AG09309 (cell line): ENCODE data around the gene DYNLL2.
"Not testable (repeated sequence)": the region's sequence is repeated elsewhere in the genome, so short reads cannot be mapped to it uniquely, and the experiment has no call there.

Source experiments
- DNase-seq: peaks from one replicate; pipeline ENCODE4 v3.0.0-alpha.2; 2010; ENCODE audit warnings: low read depth
- H3K4me3 ChIP-seq: 2 replicates; pipeline ENCODE4 v1.5.1; 2011; ENCODE audit warnings: mild to moderate bottlenecking, low read depth, low read length, moderate library complexity; ENCODE audit not compliant: control insufficient read depth
- CTCF ChIP-seq: IDR thresholded peaks from 2 replicates; pipeline ENCODE4 v1.5.1; 2011; ENCODE audit warnings: mild to moderate bottlenecking, low read depth, low read length, inconsistent platforms; ENCODE audit not compliant: insufficient read depth, control insufficient read depth; ENCODE audit errors: missing control alignments

DYNLL2 gene

DNA sequence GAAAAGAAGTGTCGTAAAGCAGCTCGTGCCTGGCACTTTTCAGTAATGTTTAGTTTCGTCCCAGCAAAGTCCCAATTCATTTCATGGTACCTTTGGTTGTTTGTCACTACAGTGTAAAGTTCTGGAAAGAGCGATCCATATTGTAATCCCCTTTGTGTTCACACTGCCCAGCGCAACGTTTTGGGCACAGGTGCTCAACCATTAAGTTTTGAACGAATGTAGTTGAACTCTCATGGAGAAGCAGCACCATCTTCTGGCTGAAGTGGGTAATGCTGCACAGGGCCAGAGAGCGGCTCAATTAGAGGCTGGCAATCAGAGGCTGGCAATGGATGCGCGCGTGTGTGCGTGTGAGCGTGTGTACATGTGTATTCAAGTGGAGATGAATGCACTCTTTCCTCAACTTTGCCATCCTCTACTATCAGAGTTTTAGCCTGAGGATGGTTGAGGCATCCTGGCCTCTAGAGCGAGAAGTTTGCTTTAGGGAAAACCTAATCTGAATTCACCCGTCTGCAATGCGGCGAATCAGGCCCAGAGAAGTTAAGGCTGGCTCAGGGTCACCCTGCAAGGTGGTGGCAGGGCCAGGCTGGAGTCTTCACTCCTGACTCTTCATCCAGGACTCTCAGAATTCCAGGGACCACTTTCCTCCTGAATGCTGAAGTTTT, 29.9 kb downstream of the DYNLL2 start:
- H3K4me3 ChIP-seq, result no peak overlapping the region
- DNase-seq, result no peak
- peak; percentile 97 for TF ChIP-seq CTCF

DNA sequence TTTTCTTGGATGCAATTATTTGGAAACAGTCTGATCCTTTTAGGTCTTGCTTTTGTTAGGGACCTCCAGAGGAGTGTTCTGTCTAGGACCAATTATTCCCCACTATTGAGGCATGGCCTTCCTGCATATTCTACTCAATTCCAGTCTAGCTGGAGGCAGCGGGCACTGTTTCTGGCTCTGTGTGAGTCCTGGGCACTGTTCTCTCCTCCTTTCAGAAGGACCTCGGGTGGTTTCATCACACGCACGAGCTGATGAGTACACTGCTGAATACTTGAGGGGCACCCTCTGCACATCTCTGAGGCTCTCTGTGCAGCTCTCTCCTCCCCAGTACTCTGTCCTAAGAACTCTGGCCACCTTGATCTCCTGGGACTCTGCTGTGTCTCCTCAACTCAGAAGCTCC, 30.7 kb downstream of the DYNLL2 start:
- no peak for DNase-seq
- TF ChIP-seq CTCF, result no peak

DNA sequence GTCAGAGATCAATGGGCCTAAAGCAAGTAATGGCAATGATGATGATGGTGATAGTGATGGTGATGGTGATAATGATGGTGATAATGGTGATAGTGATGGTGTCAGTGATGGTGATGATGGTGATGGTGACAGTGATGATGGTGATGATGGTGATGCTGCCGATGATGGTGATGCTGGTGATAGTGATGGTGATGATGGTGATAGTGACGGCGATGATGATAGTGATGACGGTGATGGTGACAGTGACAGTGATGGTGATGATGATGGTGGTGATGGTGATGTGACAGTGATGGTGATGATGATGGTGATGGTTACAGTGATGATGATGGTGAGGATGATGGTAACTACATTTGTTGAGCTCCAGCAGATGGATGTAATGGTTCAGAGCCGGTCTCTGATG, 34.2 kb downstream of the DYNLL2 start:
- no peak for DNase-seq
- H3K4me3 ChIP-seq, result no peak overlapping the region
- no peak for TF ChIP-seq CTCF

More for the DNA sequence above, 30.7 kb downstream of the DYNLL2 start:
- H3K4me3 ChIP-seq, result no peak overlapping the region

- no peak for TF ChIP-seq CTCF
- no peak for DNase-seq
- no peak overlapping the region for H3K4me3 ChIP-seq
Measured at GRCh38 chr17:58119491-58119890, 36.3 kb downstream of the DYNLL2 start.

- TF ChIP-seq CTCF, result no peak
- DNase-seq, result no peak
- no peak overlapping the region for H3K4me3 ChIP-seq
Measured at GRCh38 chr17:58120195-58120822, 37.1 kb downstream of the DYNLL2 start.

DNA sequence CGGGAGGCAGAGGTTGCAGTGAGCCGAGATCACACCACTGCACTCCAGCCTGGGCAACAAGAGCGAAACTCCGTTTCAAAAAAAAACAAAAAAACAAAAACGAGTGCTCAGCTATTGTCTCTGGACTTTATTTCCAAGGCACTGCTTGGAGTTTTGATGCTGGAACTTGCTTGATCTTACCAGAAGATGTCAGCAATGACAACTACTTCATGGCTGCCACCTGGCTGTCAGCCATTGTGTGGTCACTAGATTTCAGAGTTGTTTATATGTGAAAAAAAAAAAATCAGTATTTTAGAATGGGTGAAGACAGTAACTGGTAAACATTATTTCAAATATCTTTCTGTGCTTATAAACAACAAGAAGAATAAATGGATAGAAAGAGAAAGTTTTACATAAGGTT, 38.7 kb downstream of the DYNLL2 start:
- no peak overlapping the region for H3K4me3 ChIP-seq
- peak; percentile 35 for TF ChIP-seq CTCF
- DNase-seq, result no peak

GRCh38 chr17:58127846-58128245, 44.6 kb downstream of the DYNLL2 start:
- no peak overlapping the region for H3K4me3 ChIP-seq
- no peak for TF ChIP-seq CTCF
- DNase-seq, result no peak

- DNase-seq, result not testable (repeated sequence)
Measured at GRCh38 chr17:58132697-58133096, 49.5 kb downstream of the DYNLL2 start.

More at GRCh38 chr17:58132697-58133096, 49.5 kb downstream of the DYNLL2 start:
- H3K4me3 ChIP-seq, result not testable (repeated sequence)
